ENCODE results near the gene DHCR24.

GRCh38 chr1:54834007-54834541, 52.9 kb downstream of the DHCR24 start:
- TF ChIP-seq, protein P1, sequence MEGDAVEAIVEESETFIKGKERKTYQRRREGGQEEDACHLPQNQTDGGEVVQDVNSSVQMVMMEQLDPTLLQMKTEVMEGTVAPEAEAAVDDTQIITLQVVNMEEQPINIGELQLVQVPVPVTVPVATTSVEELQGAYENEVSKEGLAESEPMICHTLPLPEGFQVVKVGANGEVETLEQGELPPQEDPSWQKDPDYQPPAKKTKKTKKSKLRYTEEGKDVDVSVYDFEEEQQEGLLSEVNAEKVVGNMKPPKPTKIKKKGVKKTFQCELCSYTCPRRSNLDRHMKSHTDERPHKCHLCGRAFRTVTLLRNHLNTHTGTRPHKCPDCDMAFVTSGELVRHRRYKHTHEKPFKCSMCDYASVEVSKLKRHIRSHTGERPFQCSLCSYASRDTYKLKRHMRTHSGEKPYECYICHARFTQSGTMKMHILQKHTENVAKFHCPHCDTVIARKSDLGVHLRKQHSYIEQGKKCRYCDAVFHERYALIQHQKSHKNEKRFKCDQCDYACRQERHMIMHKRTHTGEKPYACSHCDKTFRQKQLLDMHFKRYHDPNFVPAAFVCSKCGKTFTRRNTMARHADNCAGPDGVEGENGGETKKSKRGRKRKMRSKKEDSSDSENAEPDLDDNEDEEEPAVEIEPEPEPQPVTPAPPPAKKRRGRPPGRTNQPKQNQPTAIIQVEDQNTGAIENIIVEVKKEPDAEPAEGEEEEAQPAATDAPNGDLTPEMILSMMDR (conservative IDR thresholded peaks at IDR 0.05 in 1 of 2, IDR thresholded peaks at IDR 0.05 in 1 of 2; ENCODE audit: extremely low read depth in 1 of 2, insufficient read depth in 1 of 2, low read depth in 1 of 2, low read length in 2 of 2): no peak
- TF ChIP-seq EZH2 (IDR thresholded peaks at IDR 0.05; ENCODE audit: borderline replicate concordance, low read length): no peak

Measured in mammary epithelial cell (primary cell).